Ovary (tissue), 3 donors: ENCODE results near the gene MYH11.

ENCODE experiments used
- EP300 ChIP-seq: sonication (generic); formaldehyde crosslinking; IDR thresholded peaks from one replicate; pipeline ENCODE4 v1.6.1; 2017; ENCODE audit warnings: antibody characterized with exemption
- POLR2A ChIP-seq: fragments of 450-650 bp; IDR thresholded peaks from one replicate; pipeline ENCODE4 v1.6.1; 2017; ENCODE audit warnings: antibody characterized with exemption, mild to moderate bottlenecking, moderate library complexity
- TF ChIP-seq, protein P1 (sequence below), 3 donors: fragments of 450-650 bp in 2 of 3; fragments of 200-600 bp in 1 of 3; IDR thresholded peaks; one replicate each; pipeline versions ENCODE4 v1.5.1 to v1.8.0; 2016 to 2022; ENCODE audit warnings: antibody characterized with exemption in 3 of 3, mild to moderate bottlenecking in 1 of 3
- donor health status: DM: no; HTN: no; CAD: no.

DNA sequence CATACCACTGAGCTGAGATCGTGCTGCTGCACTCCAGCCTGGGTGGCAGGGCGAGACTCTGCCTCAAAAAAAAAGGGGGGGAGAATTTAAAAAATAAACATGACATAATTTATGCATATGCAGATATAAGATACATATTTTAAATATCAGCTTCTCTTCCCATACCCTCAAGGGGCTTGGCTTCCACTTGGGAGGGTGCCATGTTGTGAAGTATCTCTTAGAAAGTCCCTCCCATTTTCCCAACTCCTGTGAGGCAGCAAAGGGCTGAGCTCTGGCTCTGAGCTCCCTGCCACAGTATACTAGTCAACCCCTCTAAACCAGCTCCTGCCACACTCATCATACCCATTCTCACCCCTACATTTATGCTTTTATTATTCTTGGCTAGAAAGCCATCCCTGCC is 39.4 kb downstream of the MYH11 start:
- TF ChIP-seq, protein P1, sequence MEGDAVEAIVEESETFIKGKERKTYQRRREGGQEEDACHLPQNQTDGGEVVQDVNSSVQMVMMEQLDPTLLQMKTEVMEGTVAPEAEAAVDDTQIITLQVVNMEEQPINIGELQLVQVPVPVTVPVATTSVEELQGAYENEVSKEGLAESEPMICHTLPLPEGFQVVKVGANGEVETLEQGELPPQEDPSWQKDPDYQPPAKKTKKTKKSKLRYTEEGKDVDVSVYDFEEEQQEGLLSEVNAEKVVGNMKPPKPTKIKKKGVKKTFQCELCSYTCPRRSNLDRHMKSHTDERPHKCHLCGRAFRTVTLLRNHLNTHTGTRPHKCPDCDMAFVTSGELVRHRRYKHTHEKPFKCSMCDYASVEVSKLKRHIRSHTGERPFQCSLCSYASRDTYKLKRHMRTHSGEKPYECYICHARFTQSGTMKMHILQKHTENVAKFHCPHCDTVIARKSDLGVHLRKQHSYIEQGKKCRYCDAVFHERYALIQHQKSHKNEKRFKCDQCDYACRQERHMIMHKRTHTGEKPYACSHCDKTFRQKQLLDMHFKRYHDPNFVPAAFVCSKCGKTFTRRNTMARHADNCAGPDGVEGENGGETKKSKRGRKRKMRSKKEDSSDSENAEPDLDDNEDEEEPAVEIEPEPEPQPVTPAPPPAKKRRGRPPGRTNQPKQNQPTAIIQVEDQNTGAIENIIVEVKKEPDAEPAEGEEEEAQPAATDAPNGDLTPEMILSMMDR (IDR thresholded peaks at IDR 0.05), result no peak
- no peak for TF ChIP-seq EP300
- no peak for TF ChIP-seq POLR2A
